B cell (primary cell): ENCODE data around the gene NCOA3. TPM values are rescaled to one million over a fixed set of nuclear protein-coding genes. Genes with fewer than 3 reads are reported as not detected.

ENCODE experiments used
- ATAC-seq: fragments of 200-7000 bp; cut with Tn5 transposase; one replicate; pipeline ENCODE4 v1.10.0; 2021; ENCODE audit warnings: low read depth, mild to moderate bottlenecking, moderate number of reproducible peaks, moderate library complexity
- CTCF ChIA-PET: fragments of 350-600 bp; sonication (Branson Sonifier 250); formaldehyde crosslinking; loops from one replicate; lab custom pipeline; 2021; ENCODE audit warnings: antibody characterized with exemption, inconsistent platforms; lab: Charles Lee
- POLR2A ChIA-PET: fragments of 350-600 bp; sonication (Branson Sonifier 250); formaldehyde crosslinking; loops from one replicate; lab custom pipeline; 2021; ENCODE audit warnings: antibody characterized with exemption; lab: Charles Lee
- DNase-seq: peaks from one replicate; pipeline ENCODE4 v3.0.0; 2013
- H2AFZ ChIP-seq: 2 replicates; pipeline ENCODE4 v1.6.1; 2012; ENCODE audit warnings: mild to moderate bottlenecking, low read depth, low read length; ENCODE audit not compliant: insufficient read depth, poor library complexity, severe bottlenecking
- H3K27ac ChIP-seq, 2 donors: 1 replicate in 1 of 2; 2 replicates in 1 of 2; pipeline ENCODE4 v1.5.1; 2012 to 2013; ENCODE audit warnings: low read length in 2 of 2, mild to moderate bottlenecking in 2 of 2, moderate library complexity in 1 of 2
- H3K27me3 ChIP-seq, 4 experiments: fragments of 200-600 bp in 1 of 4; sonication (generic) in 1 of 4; replicated peaks in 1 of 4; 1 replicate in 2 of 4; 2 replicates in 2 of 4; pipeline versions ENCODE4 v1.6.1 to v1.7.0; 2013 to 2016; ENCODE audit warnings: low read length in 3 of 4, mild to moderate bottlenecking in 2 of 4, mixed read lengths in 1 of 4, moderate library complexity in 1 of 4; ENCODE audit not compliant: insufficient read depth in 4 of 4, control insufficient read depth in 3 of 4; ENCODE audit errors: control extremely low read depth in 1 of 4
- H3K36me3 ChIP-seq, 2 experiments: replicated peaks in 1 of 2; 1 replicate in 1 of 2; 2 replicates in 1 of 2; pipeline versions ENCODE4 v1.6.1 to v1.7.1; 2013; ENCODE audit warnings: low read length in 1 of 2; ENCODE audit not compliant: insufficient read depth in 2 of 2, control insufficient read depth in 1 of 2; ENCODE audit errors: control extremely low read depth in 1 of 2, extremely low read depth in 1 of 2
- H3K4me1 ChIP-seq, 2 donors: fragments of 200-600 bp in 1 of 2; sonication (generic) in 1 of 2; 1 replicate in 1 of 2; 2 replicates in 1 of 2; pipeline versions ENCODE4 v1.5.1 to v1.6.1; 2013 to 2017; ENCODE audit warnings: low read length in 2 of 2; ENCODE audit not compliant: control insufficient read depth in 2 of 2, insufficient read depth in 2 of 2
- H3K4me2 ChIP-seq: replicated peaks from 2 replicates; pipeline ENCODE3; 2012; ENCODE audit warnings: mild to moderate bottlenecking, low read depth, low read length; ENCODE audit not compliant: poor library complexity, severe bottlenecking
- H3K4me3 ChIP-seq, 5 experiments: fragments of 200-600 bp in 1 of 5; sonication (generic) in 1 of 5; 1 replicate in 3 of 5; 2 replicates in 2 of 5; pipeline versions ENCODE4 v1.5.1 to v1.7.0; 2011 to 2016; ENCODE audit warnings: low read length in 4 of 5, mild to moderate bottlenecking in 4 of 5, low read depth in 2 of 5, control low read depth in 1 of 5, moderate library complexity in 1 of 5; ENCODE audit not compliant: insufficient read depth in 1 of 5; ENCODE audit errors: control extremely low read depth in 1 of 5, extremely low read depth in 1 of 5
- H3K79me2 ChIP-seq: fragments of 200-600 bp; sonication (generic); one replicate; pipeline ENCODE4 v1.6.0; 2016; ENCODE audit warnings: low read length; ENCODE audit not compliant: control insufficient read depth, insufficient read depth
- H3K9ac ChIP-seq: fragments of 200-600 bp; sonication (generic); 2 replicates; pipeline ENCODE4 v1.6.1; 2017; ENCODE audit warnings: mild to moderate bottlenecking, low read length, moderate library complexity
- H3K9me3 ChIP-seq, 3 donors: one replicate each; pipeline versions ENCODE4 v1.6.1 to v1.7.1; 2013; ENCODE audit warnings: low read length in 2 of 3; ENCODE audit not compliant: control insufficient read depth in 2 of 3, insufficient read depth in 1 of 3; ENCODE audit errors: control extremely low read depth in 1 of 3
- H4K20me1 ChIP-seq: 2 replicates; pipeline ENCODE4 v1.6.0; 2012; ENCODE audit warnings: mild to moderate bottlenecking, low read length; ENCODE audit not compliant: insufficient read depth, control insufficient read depth, poor library complexity, severe bottlenecking
- H3K27ac Mint-ChIP-seq: one replicate; pipeline ENCODE4 v1.8.0; 2021; ENCODE audit warnings: mixed read lengths
- H3K27me3 Mint-ChIP-seq: one replicate; pipeline ENCODE4 v1.8.0; 2021; ENCODE audit warnings: mixed read lengths
- H3K4me1 Mint-ChIP-seq: one replicate; pipeline ENCODE4 v1.8.0; 2021; ENCODE audit warnings: mixed read lengths
- H3K4me3 Mint-ChIP-seq: one replicate; pipeline ENCODE4 v1.8.0; 2021; ENCODE audit warnings: mixed read lengths
- H3K9me3 Mint-ChIP-seq: one replicate; pipeline ENCODE4 v1.8.0; 2022; ENCODE audit warnings: mixed read lengths; ENCODE audit not compliant: insufficient read depth
- EZH2 ChIP-seq: IDR thresholded peaks from 2 replicates; pipeline ENCODE4 v1.6.1; 2012; ENCODE audit warnings: borderline replicate concordance, low read depth, mild to moderate bottlenecking, moderate library complexity, low read length; ENCODE audit not compliant: insufficient read depth, poor library complexity, severe bottlenecking
- WGBS: methylation state at CpG from one replicate; pipeline ENCODE4 v1.1.5; 2013; ENCODE audit warnings: missing lambda C conversion rate; ENCODE audit not compliant: insufficient coverage; 5-methylcytosine and 5-hydroxymethylcytosine counted together
- intact Hi-C: fragments of 100-400 bp; cut with micrococcal nuclease; formaldehyde crosslinking; loops from one replicate; pipeline ENCODE4 v1.10.0; 2022
- polyA plus RNA-seq: library from polyadenylated mRNA; depleted of rRNA; stranded (reverse); fragments of >200 nt; gene quantifications from 2 replicates; pipeline ENCODE4 v1.2.3, GENCODE V29; 2012
- total RNA-seq, 2 donors: library from RNA; stranded (reverse); fragments of 120-200 nt in 1 of 2; gene quantifications; 1 replicate in 1 of 2; 2 replicates in 1 of 2; pipeline versions ENCODE4 v1.2.3 to v1.2.4, GENCODE V29; 2013 to 2022
- TF ChIP-seq, protein P1 (sequence below): fragments of 200-600 bp; IDR thresholded peaks from one replicate; pipeline ENCODE4 v1.8.0; 2022; ENCODE audit warnings: antibody characterized with exemption, mild to moderate bottlenecking

NCOA3 gene
- total and polyA plus RNA-seq, 2 donors (not counting 1 experiment from before 2014, with no cell fraction given): 54.0 to 309 TPM

DNA sequence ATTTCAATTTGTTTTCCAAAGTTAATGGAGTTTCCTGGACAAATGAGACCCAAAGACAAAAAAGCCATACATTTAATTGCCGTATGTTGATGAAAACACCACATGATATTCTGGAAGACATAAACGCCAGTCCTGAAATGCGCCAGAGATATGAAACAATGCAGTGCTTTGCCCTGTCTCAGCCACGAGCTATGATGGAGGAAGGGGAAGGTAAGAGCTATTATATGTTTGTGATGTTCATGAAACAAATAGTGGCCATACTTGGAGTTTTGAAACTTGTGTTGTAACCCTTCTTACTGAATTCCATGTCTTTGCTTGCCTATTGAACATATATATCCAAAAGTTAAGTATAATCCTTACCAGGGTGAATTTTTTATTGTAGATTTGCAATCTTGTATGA lies 125.9 kb downstream of the NCOA3 start:
- H3K27ac ChIP-seq: no peak overlapping the region
- intact Hi-C loops: no loop called here
- H3K27me3 ChIP-seq: no peaks in the 10 kb centered on the region
- peaks cover 0 to 1% (median 0%) of the 10 kb centered on the region in 3 donors for H3K9me3 ChIP-seq
- peaks cover 27% of the 10 kb centered on the region for H4K20me1 ChIP-seq
- H3K79me2 ChIP-seq: peaks cover 76% of the 10 kb centered on the region
- no peak overlapping the region for H3K4me3 ChIP-seq
- H3K36me3 ChIP-seq: peaks cover 17 to 91% of the 10 kb centered on the region in 2 experiments
- WGBS: 75% methylated on average over 2 of the region's 4 CpGs
- no peak for ATAC-seq
- TF ChIP-seq EZH2: no peak
- TF ChIP-seq, protein P1, sequence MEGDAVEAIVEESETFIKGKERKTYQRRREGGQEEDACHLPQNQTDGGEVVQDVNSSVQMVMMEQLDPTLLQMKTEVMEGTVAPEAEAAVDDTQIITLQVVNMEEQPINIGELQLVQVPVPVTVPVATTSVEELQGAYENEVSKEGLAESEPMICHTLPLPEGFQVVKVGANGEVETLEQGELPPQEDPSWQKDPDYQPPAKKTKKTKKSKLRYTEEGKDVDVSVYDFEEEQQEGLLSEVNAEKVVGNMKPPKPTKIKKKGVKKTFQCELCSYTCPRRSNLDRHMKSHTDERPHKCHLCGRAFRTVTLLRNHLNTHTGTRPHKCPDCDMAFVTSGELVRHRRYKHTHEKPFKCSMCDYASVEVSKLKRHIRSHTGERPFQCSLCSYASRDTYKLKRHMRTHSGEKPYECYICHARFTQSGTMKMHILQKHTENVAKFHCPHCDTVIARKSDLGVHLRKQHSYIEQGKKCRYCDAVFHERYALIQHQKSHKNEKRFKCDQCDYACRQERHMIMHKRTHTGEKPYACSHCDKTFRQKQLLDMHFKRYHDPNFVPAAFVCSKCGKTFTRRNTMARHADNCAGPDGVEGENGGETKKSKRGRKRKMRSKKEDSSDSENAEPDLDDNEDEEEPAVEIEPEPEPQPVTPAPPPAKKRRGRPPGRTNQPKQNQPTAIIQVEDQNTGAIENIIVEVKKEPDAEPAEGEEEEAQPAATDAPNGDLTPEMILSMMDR: no peak
- H3K4me3 Mint-ChIP-seq: no peak overlapping the region
- DNase-seq: no peak
- H3K9me3 Mint-ChIP-seq: no peaks in the 10 kb centered on the region
- H3K9ac ChIP-seq: no peak overlapping the region
- POLR2A ChIA-PET: no interaction called here
- CTCF ChIA-PET: interaction anchor here (2.6 kb wide), 1 partner anchor 354 kb away, joined by 8 read pairs; no protein-coding TSS in a partner anchor
- no peak overlapping the region for H3K4me2 ChIP-seq
- H3K27me3 Mint-ChIP-seq: no peaks in the 10 kb centered on the region
- H3K27ac Mint-ChIP-seq: no peak overlapping the region
- no peak overlapping the region for H2AFZ ChIP-seq
- H3K4me1 ChIP-seq: no peaks in the 10 kb centered on the region
- H3K4me1 Mint-ChIP-seq: peaks cover 2% of the 10 kb centered on the region

DNA sequence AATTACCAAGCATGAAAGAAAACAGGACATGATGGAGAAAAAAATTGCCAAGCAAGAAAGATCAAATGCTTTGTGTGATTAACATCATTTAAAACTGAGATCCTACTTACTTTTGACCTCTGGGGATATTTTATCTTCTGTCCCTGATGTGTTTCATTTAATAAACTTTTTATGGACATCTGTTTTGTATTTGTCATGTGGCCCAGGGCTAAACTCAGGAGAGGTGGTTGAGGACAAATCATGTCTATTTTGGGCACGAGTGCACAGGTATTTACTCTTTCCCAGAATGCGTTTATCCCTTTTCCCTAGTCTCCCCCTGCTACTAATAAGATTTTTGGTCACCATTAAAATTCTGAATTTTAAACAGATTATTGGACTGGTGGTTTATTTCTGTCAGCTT lies 128.2 kb downstream of the NCOA3 start:
- no peak overlapping the region for H3K4me3 ChIP-seq
- no peak overlapping the region for H3K4me3 Mint-ChIP-seq
- H3K4me2 ChIP-seq: no peak overlapping the region
- no peak overlapping the region for H3K27ac ChIP-seq
- H4K20me1 ChIP-seq: peaks cover 23% of the 10 kb centered on the region
- no peaks in the 10 kb centered on the region for H3K9me3 Mint-ChIP-seq
- H3K9me3 ChIP-seq: peaks cover 0 to 1% (median 0%) of the 10 kb centered on the region in 3 donors
- H3K79me2 ChIP-seq: peaks cover 75% of the 10 kb centered on the region
- H3K27me3 Mint-ChIP-seq: no peaks in the 10 kb centered on the region
- ChIA-PET CTCF (interaction anchor here (0.6 to 1.2 kb wide), 4 partner anchors 9 to 355 kb away, joined by 3 read pairs; no protein-coding TSS in a partner anchor), POLR2A (interaction anchor here (0.6 kb wide), 1 partner anchor 128 kb away, joined by 5 read pairs; no protein-coding TSS in a partner anchor)
- H3K9ac ChIP-seq: no peak overlapping the region
- H2AFZ ChIP-seq: no peak overlapping the region
- H3K27ac Mint-ChIP-seq: no peak overlapping the region
- no peak for ATAC-seq
- H3K36me3 ChIP-seq: peaks cover 16 to 93% of the 10 kb centered on the region in 2 experiments
- no peaks in the 10 kb centered on the region for H3K4me1 Mint-ChIP-seq
- no peaks in the 10 kb centered on the region for H3K4me1 ChIP-seq
- DNase-seq: no peak
- H3K27me3 ChIP-seq: no peaks in the 10 kb centered on the region
- TF ChIP-seq, protein P1: no peak
- no peak for TF ChIP-seq EZH2
- WGBS: no CpG with 5 or more reads among the region's 2 CpGs
- intact Hi-C loops: no loop called here
